ENCODE results near the gene DGKH. TPM values are rescaled to one million over a fixed set of nuclear protein-coding genes. Genes with fewer than 3 reads are reported as not detected.

Gene DGKH
- total and polyA plus RNA-seq, 2 donors from 2014 or later = 1.7 to 28.8 TPM

- Histone ChIP-seq H3K9ac (ENCODE audit: low read length in 3 of 3) (peak overlapping the region in 2 of 3 donors; percentile 32 to 77), H3K36me3 (ENCODE audit: control insufficient read depth in 2 of 3, insufficient read depth in 3 of 3, low read length in 3 of 3) (no peaks in the 10 kb centered on the region), H3K9me3 (ENCODE audit: control insufficient read depth in 2 of 3, insufficient read depth in 1 of 3, low read length in 3 of 3) (no peaks in the 10 kb centered on the region), H3K27me3 (ENCODE audit: control insufficient read depth, insufficient read depth, low read length) (no peaks in the 10 kb centered on the region), H3K27ac (ENCODE audit: low read depth in 2 of 2, low read length in 2 of 2) (peak overlapping the region in 1 of 2 donors; percentile 68), H3K4me3 (ENCODE audit: low read length in 3 of 3) (peak overlapping the region; percentile 74 to 84 (median 83)), H3K4me1 (ENCODE audit: control insufficient read depth in 2 of 3, insufficient read depth in 2 of 3, low read depth in 1 of 3, low read length in 3 of 3) (peaks cover 0 to 6% (median 3%) of the 10 kb centered on the region in 3 donors)
- FAIRE-seq (no peak), DNase-seq (no peak)
- intact Hi-C loops (cut with DNase I) = no loop called here
- no peak for TF ChIP-seq CTCF (IDR thresholded peaks at IDR 0.05; ENCODE audit: borderline replicate concordance, extremely low read depth, insufficient read depth)
These were observed 986 bp downstream of the DGKH start for GRCh38 chr13:42049454-42049813.

GRCh38 chr13:42054798-42055499 lies 6.5 kb downstream of the DGKH start:
- no peak overlapping the region for H3K27ac ChIP-seq (ENCODE audit: low read depth in 2 of 2, low read length in 2 of 2)
- intact Hi-C loops (cut with DNase I) = no loop called here

GRCh38 chr13:42055500-42056085 lies 7.1 kb downstream of the DGKH start:
- no peaks in the 10 kb centered on the region for H3K36me3 ChIP-seq (ENCODE audit: control insufficient read depth in 2 of 3, insufficient read depth in 3 of 3, low read length in 3 of 3)
- DNase-seq = no peak
- no peak overlapping the region for H3K4me3 ChIP-seq (ENCODE audit: low read length in 3 of 3)
- no peak for TF ChIP-seq CTCF (IDR thresholded peaks at IDR 0.05; ENCODE audit: borderline replicate concordance, extremely low read depth, insufficient read depth)
- FAIRE-seq = no peak
- H3K27ac ChIP-seq (ENCODE audit: low read depth in 2 of 2, low read length in 2 of 2) = no peak overlapping the region
- intact Hi-C loops (cut with DNase I) = no loop called here
- H3K27me3 ChIP-seq (ENCODE audit: control insufficient read depth, insufficient read depth, low read length) = no peaks in the 10 kb centered on the region
- no peaks in the 10 kb centered on the region for H3K9me3 ChIP-seq (ENCODE audit: control insufficient read depth in 2 of 3, insufficient read depth in 1 of 3, low read length in 3 of 3)
- no peaks in the 10 kb centered on the region for H3K4me1 ChIP-seq (ENCODE audit: control insufficient read depth in 2 of 3, insufficient read depth in 2 of 3, low read depth in 1 of 3, low read length in 3 of 3)
- no peak overlapping the region for H3K9ac ChIP-seq (ENCODE audit: low read length in 3 of 3)

More at GRCh38 chr13:42054798-42055499, 6.5 kb downstream of the DGKH start:
- H3K27me3 ChIP-seq (ENCODE audit: control insufficient read depth, insufficient read depth, low read length) = no peaks in the 10 kb centered on the region
- no peak for TF ChIP-seq CTCF (IDR thresholded peaks at IDR 0.05; ENCODE audit: borderline replicate concordance, extremely low read depth, insufficient read depth)
- H3K9ac ChIP-seq (ENCODE audit: low read length in 3 of 3) = no peak overlapping the region
- H3K9me3 ChIP-seq (ENCODE audit: control insufficient read depth in 2 of 3, insufficient read depth in 1 of 3, low read length in 3 of 3) = no peaks in the 10 kb centered on the region
- no peak overlapping the region for H3K4me3 ChIP-seq (ENCODE audit: low read length in 3 of 3)
- H3K4me1 ChIP-seq (ENCODE audit: control insufficient read depth in 2 of 3, insufficient read depth in 2 of 3, low read depth in 1 of 3, low read length in 3 of 3) = no peaks in the 10 kb centered on the region
- FAIRE-seq = no peak
- DNase-seq = no peak
- no peaks in the 10 kb centered on the region for H3K36me3 ChIP-seq (ENCODE audit: control insufficient read depth in 2 of 3, insufficient read depth in 3 of 3, low read length in 3 of 3)
